GM13977 (cell line): Measurements from ENCODE around the gene CLIP4.

Experiments used
- DNase-seq: peaks from one replicate; pipeline ENCODE4 v3.0.0; 2012; ENCODE audit warnings: low spot score
- in situ Hi-C: fragments of 300-500 bp; cut with MboI; formaldehyde crosslinking; loops from one replicate; pipeline ENCODE4 v1.12.0; 2022; ENCODE audit warnings: low sequenced_read_pairs, low pct_unique_long_range_greater_than_20kb, mixed read lengths, inconsistent platforms; ENCODE audit not compliant: unreplicated experiment
- TF ChIP-seq, protein P1 (sequence below): IDR thresholded peaks from 2 replicates; pipeline ENCODE4 v1.5.1; 2012; ENCODE audit warnings: mild to moderate bottlenecking, control low read depth; ENCODE audit not compliant: insufficient read depth; ENCODE audit errors: extremely low read depth, missing control alignments

CLIP4 gene

GRCh38 chr2:29192526-29192925, 77.3 kb downstream of the CLIP4 start:
- in situ Hi-C loops: no loop called here
- no peak for DNase-seq
- TF ChIP-seq, protein P1, sequence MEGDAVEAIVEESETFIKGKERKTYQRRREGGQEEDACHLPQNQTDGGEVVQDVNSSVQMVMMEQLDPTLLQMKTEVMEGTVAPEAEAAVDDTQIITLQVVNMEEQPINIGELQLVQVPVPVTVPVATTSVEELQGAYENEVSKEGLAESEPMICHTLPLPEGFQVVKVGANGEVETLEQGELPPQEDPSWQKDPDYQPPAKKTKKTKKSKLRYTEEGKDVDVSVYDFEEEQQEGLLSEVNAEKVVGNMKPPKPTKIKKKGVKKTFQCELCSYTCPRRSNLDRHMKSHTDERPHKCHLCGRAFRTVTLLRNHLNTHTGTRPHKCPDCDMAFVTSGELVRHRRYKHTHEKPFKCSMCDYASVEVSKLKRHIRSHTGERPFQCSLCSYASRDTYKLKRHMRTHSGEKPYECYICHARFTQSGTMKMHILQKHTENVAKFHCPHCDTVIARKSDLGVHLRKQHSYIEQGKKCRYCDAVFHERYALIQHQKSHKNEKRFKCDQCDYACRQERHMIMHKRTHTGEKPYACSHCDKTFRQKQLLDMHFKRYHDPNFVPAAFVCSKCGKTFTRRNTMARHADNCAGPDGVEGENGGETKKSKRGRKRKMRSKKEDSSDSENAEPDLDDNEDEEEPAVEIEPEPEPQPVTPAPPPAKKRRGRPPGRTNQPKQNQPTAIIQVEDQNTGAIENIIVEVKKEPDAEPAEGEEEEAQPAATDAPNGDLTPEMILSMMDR: no peak

GRCh38 chr2:29193111-29193510, 77.9 kb downstream of the CLIP4 start:
- no peak for DNase-seq
- TF ChIP-seq, protein P1: no peak
- in situ Hi-C loops: no loop called here

DNA sequence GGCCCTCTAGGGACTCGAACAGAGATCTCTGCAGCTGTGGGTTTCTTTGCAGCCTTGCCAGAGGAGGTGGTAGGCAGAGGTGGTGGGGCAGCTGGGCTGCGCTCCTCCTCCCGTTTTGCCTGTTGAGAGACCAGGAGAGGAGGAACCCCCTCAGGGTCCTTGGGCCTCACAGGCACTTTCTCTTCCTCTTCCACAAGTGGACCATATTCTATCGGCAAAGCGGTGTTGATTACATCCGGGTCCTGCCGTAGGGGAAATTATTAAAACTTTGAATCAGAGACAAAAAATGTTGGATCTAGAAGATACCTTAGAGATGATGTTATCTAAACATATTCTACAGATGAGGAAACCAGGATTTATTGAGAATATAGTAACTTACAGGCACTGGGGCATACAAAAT, 78.5 kb downstream of the CLIP4 start:
- TF ChIP-seq, protein P1: no peak
- DNase-seq: no peak
- in situ Hi-C loops: no loop called here

DNA sequence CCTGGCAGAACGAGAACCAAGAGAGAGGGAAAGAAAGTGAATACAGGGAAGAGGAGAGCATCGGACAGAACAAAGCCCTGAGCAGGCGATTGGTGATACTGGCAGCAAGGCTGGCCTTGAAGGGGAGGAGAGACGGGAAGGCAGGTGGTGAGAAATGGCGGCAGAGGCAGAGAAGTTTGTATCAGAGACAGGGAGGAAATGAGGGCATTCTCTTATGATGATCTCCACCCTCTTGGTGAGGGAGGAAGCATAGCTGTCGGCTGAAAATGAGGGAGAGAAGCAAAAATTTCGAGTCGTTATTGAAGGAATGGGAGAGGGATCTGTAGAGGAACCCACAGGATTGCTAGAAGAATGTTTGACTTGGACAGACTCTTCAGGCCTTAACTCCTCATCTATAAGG, 80.6 kb downstream of the CLIP4 start:
- DNase-seq: no peak
- TF ChIP-seq, protein P1: no peak
- in situ Hi-C loops: loop anchor here (5.0 kb wide), 1 partner anchor 233 kb away; no protein-coding TSS in a partner anchor

GRCh38 chr2:29196792-29197788, 81.9 kb downstream of the CLIP4 start:
- in situ Hi-C loops: loop anchor here (5.0 kb wide), 1 partner anchor 235 kb away; no protein-coding TSS in a partner anchor

GRCh38 chr2:29201979-29202378, 86.8 kb downstream of the CLIP4 start:
- TF ChIP-seq, protein P1: no peak
- no peak for DNase-seq
- in situ Hi-C loops: no loop called here

More at GRCh38 chr2:29196792-29197788, 81.9 kb downstream of the CLIP4 start:
- TF ChIP-seq, protein P1: peak; percentile 78
- peak; percentile 73 for DNase-seq
